ENCODE results near the gene PIR.

The PIR gene

GRCh38 chrX:15418041-15418706 lies 75.0 kb downstream of the PIR start:
- DNase-seq (ENCODE audit: low read depth in 2 of 2) = no peak

GRCh38 chrX:15416133-15416993 lies 76.8 kb downstream of the PIR start:
- DNase-seq (ENCODE audit: low read depth in 2 of 2) = no peak

GRCh38 chrX:15413101-15413500 lies 80.0 kb downstream of the PIR start:
- no peak for DNase-seq (ENCODE audit: low read depth in 2 of 2)

GRCh38 chrX:15410947-15411346 lies 82.2 kb downstream of the PIR start:
- no peak for DNase-seq (ENCODE audit: low read depth in 2 of 2)

- DNase-seq (ENCODE audit: low read depth in 2 of 2) = no peak
Observed at GRCh38 chrX:15410430-15410829, 82.7 kb downstream of the PIR start.

GRCh38 chrX:15405846-15406245 lies 87.3 kb downstream of the PIR start:
- DNase-seq (ENCODE audit: low read depth in 2 of 2) = no peak

GRCh38 chrX:15404401-15405096 lies 88.6 kb downstream of the PIR start:
- DNase-seq (ENCODE audit: low read depth in 2 of 2) = no peak

GRCh38 chrX:15401378-15401777 lies 91.8 kb downstream of the PIR start:
- no peak for DNase-seq (ENCODE audit: low read depth in 2 of 2)

GRCh38 chrX:15399962-15400391 lies 93.2 kb downstream of the PIR start:
- DNase-seq (ENCODE audit: low read depth in 2 of 2) = no peak

- no peak for DNase-seq (ENCODE audit: low read depth in 2 of 2)
Observed at GRCh38 chrX:15398874-15399273, 94.3 kb downstream of the PIR start.

GRCh38 chrX:15395789-15396188 lies 97.3 kb downstream of the PIR start:
- DNase-seq (ENCODE audit: low read depth in 2 of 2) = no peak

- DNase-seq (ENCODE audit: low read depth in 2 of 2) = no peak
Observed at GRCh38 chrX:15391850-15392249, 101.3 kb downstream of the PIR start.

- no peak for DNase-seq (ENCODE audit: low read depth in 2 of 2)
Observed at GRCh38 chrX:15384304-15384703, 108.8 kb downstream of the PIR start, which contains the start of gene VEGFD. Gene VEGFD (minus strand): TSS chrX:15384413. CDS start chrX:15383946, 467 bp downstream.

- DNase-seq (ENCODE audit: low read depth in 2 of 2) = no peak
Observed at GRCh38 chrX:15382813-15383212, 110.3 kb downstream of the PIR start.

- DNase-seq (ENCODE audit: low read depth in 2 of 2) = no peak
Observed at GRCh38 chrX:15376956-15377355, 116.2 kb downstream of the PIR start.

- DNase-seq (ENCODE audit: low read depth in 2 of 2) = no peak
Observed at GRCh38 chrX:15373976-15374375, 119.2 kb downstream of the PIR start.

GRCh38 chrX:15366506-15367352 lies 126.4 kb downstream of the PIR start:
- DNase-seq (ENCODE audit: low read depth in 2 of 2) = no peak

GRCh38 chrX:15359701-15360100 lies 133.4 kb downstream of the PIR start:
- DNase-seq (ENCODE audit: low read depth in 2 of 2) = no peak

GRCh38 chrX:15358533-15358932 lies 134.6 kb downstream of the PIR start:
- DNase-seq (ENCODE audit: low read depth in 2 of 2) = no peak

- DNase-seq (ENCODE audit: low read depth in 2 of 2) = no peak
Observed at GRCh38 chrX:15356444-15356843, 136.7 kb downstream of the PIR start.

- no peak for DNase-seq (ENCODE audit: low read depth in 2 of 2)
Observed at GRCh38 chrX:15350329-15350996, 142.7 kb downstream of the PIR start.
